Pancreas (tissue), 10 donors: ENCODE measurements around the gene APP. TPM values are rescaled to one million over a fixed set of nuclear protein-coding genes. Genes with fewer than 3 reads are reported as not detected.

ENCODE experiments used
- ATAC-seq, 4 donors: fragments of 200-7000 bp; cut with Tn5 transposase; one replicate each; pipeline versions ENCODE4 v1.8.0 to v1.9.1; 2020; ENCODE audit warnings: mild to moderate bottlenecking in 4 of 4, moderate library complexity in 4 of 4
- DNase-seq, 6 donors: peaks; one replicate each; pipeline ENCODE4 v3.0.0-alpha.2; 2020
- FAIRE-seq: peaks from 2 replicates; lab custom pipeline; 2012; peaks lifted over from hg19 to GRCh38; lab: Jason Lieb, UNC
- H3K27ac ChIP-seq, 4 donors: fragments of 200-600 bp; sonication (generic); 1 replicate in 3 of 4; 2 replicates in 1 of 4; pipeline versions ENCODE4 v1.5.0 to v1.8.0; 2020
- H3K27me3 ChIP-seq, 4 donors: fragments of 200-600 bp; one replicate each; pipeline ENCODE4 v1.8.0; 2021
- H3K36me3 ChIP-seq, 3 donors: fragments of 200-600 bp; sonication (generic) in 1 of 3; one replicate each; pipeline versions ENCODE4 v1.5.0 to v1.8.0; 2020 to 2021
- H3K4me1 ChIP-seq, 3 donors: fragments of 200-600 bp; one replicate each; pipeline ENCODE4 v1.8.0; 2021
- H3K4me3 ChIP-seq, 4 donors: fragments of 200-600 bp; sonication (generic) in 2 of 4; one replicate each; pipeline versions ENCODE4 v1.5.0 to v1.8.0; 2020 to 2021
- H3K9me3 ChIP-seq, 4 donors: fragments of 200-600 bp; one replicate each; pipeline ENCODE4 v1.8.0; 2021
- WGBS, 2 donors: extraction: QIAGEN DNeasy Blood & Tissue Kit; methylation state at CpG; one replicate each; pipeline ENCODE4 v1.1.7; 2013; 5-methylcytosine and 5-hydroxymethylcytosine counted together
- intact Hi-C, 3 donors: fragments of 100-400 bp; cut with DNase I; formaldehyde crosslinking; loops; one replicate each; pipeline versions ENCODE4 v1.11.1 to v1.14.2; 2022
- polyA plus RNA-seq, 2 donors: library from polyadenylated mRNA; stranded (reverse); fragments of 200-250 nt; gene quantifications; one replicate each; pipeline ENCODE4 v1.2.3, GENCODE V29; 2013
- total RNA-seq, 6 donors: library from RNA; stranded (reverse); fragmentation: NEBNext Ultra II Directional in 4 of 6; extraction: Animal tissue kit (Norgen Biotek cat#: 25700) in 4 of 6; gene quantifications; one replicate each; pipeline versions ENCODE4 v1.2.1 to v1.2.4, GENCODE V29; 2021 to 2023
- TF ChIP-seq, protein P1 (sequence below), 4 donors: fragments of 200-600 bp; sonication (generic) in 3 of 4; IDR thresholded peaks; one replicate each; pipeline versions ENCODE4 v1.5.0 to v1.8.0; 2021; ENCODE audit warnings: antibody characterized with exemption in 4 of 4
- donor health status: healthy with polysubstance abuse.
- donor health status: DM: no; HTN: no; CAD: no; lungs with moderate emphysema.
- donor health status: DM: no; HTN: no; CAD: no.
- donor health status: control.
- donor health status: control.
- donor health status: Bipolar disorder and iron deficiency.
- donor health status: DM: yes; HTN: yes; CAD: no.
- donor health status: DM: no; HTN: no; CAD: no.
- donor health status: DM: no; HTN: no; CAD: no.
- donor health status: DM: yes; HTN: yes; CAD: no.

APP gene
- total and polyA plus RNA-seq, 8 donors: 50.7 to 372 (median 165) TPM

DNA sequence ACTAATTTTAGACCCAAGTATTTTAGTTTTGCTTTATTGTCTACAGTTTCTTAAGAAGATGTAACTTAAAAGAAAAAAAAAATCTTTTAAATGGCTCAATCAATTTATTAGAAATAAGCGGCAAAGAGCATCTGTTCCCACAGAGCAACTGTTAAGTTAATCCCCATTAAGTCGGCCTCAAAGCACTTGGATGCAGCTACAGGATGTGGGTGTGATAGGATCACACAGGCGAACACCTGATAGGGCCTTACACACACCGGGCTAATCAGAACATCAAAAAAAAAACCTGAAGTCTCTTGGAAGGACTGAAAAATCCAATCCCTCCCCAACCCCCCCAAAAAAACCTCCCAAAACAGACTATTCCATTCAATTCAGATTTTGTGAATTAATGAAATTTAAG is 23.0 kb downstream of the APP start:
- Histone ChIP-seq H3K27ac (no peak overlapping the region), H3K4me3 (no peak overlapping the region), H3K36me3 (no peaks in the 10 kb centered on the region), H3K27me3 (no peaks in the 10 kb centered on the region), H3K9me3 (no peaks in the 10 kb centered on the region), H3K4me1 (peaks cover 6 to 30% (median 13%) of the 10 kb centered on the region in 3 donors)
- TF ChIP-seq, protein P1, sequence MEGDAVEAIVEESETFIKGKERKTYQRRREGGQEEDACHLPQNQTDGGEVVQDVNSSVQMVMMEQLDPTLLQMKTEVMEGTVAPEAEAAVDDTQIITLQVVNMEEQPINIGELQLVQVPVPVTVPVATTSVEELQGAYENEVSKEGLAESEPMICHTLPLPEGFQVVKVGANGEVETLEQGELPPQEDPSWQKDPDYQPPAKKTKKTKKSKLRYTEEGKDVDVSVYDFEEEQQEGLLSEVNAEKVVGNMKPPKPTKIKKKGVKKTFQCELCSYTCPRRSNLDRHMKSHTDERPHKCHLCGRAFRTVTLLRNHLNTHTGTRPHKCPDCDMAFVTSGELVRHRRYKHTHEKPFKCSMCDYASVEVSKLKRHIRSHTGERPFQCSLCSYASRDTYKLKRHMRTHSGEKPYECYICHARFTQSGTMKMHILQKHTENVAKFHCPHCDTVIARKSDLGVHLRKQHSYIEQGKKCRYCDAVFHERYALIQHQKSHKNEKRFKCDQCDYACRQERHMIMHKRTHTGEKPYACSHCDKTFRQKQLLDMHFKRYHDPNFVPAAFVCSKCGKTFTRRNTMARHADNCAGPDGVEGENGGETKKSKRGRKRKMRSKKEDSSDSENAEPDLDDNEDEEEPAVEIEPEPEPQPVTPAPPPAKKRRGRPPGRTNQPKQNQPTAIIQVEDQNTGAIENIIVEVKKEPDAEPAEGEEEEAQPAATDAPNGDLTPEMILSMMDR (IDR thresholded peaks at IDR 0.05): no peak
- 73 to 75% methylated on average over 4 of the region's 4 CpGs for WGBS, 2 donors
- ATAC-seq (no peak), DNase-seq (no peak), FAIRE-seq (no peak)
- intact Hi-C loops: no loop called here

DNA sequence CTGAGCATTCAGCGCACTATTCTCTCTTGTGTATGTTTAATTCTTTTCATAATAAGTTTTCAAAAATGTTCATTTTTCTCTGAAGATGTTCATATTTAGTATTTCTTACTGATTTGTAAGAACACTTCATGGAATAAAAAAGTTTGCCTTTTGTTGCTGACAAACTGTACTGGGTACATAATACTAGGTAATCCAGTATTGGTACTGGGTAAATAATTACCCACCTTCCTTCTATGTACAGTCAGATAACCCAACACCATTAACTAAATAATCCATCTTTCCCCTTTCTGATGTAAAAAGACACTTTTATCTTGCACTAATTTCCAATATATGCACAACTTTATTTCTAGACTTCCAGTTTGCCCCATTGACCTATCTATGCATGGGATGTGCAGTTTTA is 23.9 kb downstream of the APP start:
- no peaks in the 10 kb centered on the region for H3K9me3 ChIP-seq
- H3K4me3 ChIP-seq: no peak overlapping the region
- TF ChIP-seq, protein P1 (IDR thresholded peaks at IDR 0.05): no peak
- H3K27ac ChIP-seq: no peak overlapping the region
- H3K4me1 ChIP-seq: peaks cover 6 to 30% (median 13%) of the 10 kb centered on the region in 3 donors
- peak in 2 of 4 donors; percentile 47 for ATAC-seq
- no peak for FAIRE-seq
- no peaks in the 10 kb centered on the region for H3K27me3 ChIP-seq
- intact Hi-C loops: no loop called here
- no peaks in the 10 kb centered on the region for H3K36me3 ChIP-seq
- DNase-seq: no peak
- WGBS, 2 donors: 97 to 100% methylated on average over 1 of the region's 1 CpG

DNA sequence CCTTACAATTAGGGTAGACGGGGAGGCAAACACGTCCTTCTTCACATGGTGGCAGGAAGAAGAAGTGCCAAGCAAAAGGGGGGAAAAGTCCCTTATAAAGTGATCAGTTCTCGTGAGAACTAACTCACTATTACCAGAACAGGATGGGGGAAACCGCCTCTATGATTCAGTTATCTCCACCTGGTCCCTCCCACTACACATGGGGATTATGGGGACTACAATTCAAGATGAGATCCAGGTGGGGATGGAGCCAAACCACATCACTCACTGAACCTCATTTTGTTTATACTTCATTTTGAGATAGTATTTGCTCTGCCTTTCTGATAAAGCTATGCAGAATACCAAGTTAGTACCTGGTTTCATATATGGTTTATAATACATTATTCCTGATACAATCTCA is 26.5 kb downstream of the APP start:
- WGBS, 2 donors: 93 to 99% methylated on average over 4 of the region's 4 CpGs
- FAIRE-seq: no peak

DNA sequence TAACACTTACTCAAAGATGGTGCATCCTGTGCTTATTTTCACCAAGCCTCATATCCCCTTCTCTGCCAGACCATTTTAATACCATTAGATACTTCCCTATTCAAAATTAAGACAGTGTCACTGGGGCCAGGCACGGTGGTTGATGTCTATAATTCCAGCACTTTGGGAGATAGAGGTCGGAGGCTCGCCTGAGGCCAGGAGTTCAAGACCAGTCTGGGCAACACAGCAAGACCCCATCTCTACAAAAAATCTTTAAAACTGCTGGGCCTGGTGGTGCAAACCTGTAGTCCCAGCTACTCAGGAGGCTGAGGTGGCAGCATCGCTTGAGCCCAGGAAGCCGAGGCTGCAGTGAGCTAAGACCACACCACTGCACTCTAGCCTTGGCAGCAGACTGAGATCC is 28.2 kb downstream of the APP start:
- H3K9me3 ChIP-seq: no peaks in the 10 kb centered on the region
- intact Hi-C loops: no loop called here
- peaks cover 0 to 14% (median 5%) of the 10 kb centered on the region in 3 donors for H3K4me1 ChIP-seq
- ATAC-seq: no peak
- FAIRE-seq: no peak
- H3K4me3 ChIP-seq: no peak overlapping the region
- DNase-seq: no peak
- 98 to 99% methylated on average over 5 of the region's 5 CpGs for WGBS, 2 donors
- no peaks in the 10 kb centered on the region for H3K27me3 ChIP-seq
- no peak overlapping the region for H3K27ac ChIP-seq
- TF ChIP-seq, protein P1 (IDR thresholded peaks at IDR 0.05): no peak
- no peaks in the 10 kb centered on the region for H3K36me3 ChIP-seq

More for the DNA sequence above, 26.5 kb downstream of the APP start:
- no peak for DNase-seq
- ATAC-seq: no peak
- Histone ChIP-seq H3K4me3 (no peak overlapping the region), H3K4me1 (peaks cover 2 to 23% (median 11%) of the 10 kb centered on the region in 3 donors), H3K9me3 (no peaks in the 10 kb centered on the region), H3K27ac (no peak overlapping the region), H3K36me3 (no peaks in the 10 kb centered on the region), H3K27me3 (no peaks in the 10 kb centered on the region)
- TF ChIP-seq, protein P1 (IDR thresholded peaks at IDR 0.05): no peak
- intact Hi-C loops: no loop called here

DNA sequence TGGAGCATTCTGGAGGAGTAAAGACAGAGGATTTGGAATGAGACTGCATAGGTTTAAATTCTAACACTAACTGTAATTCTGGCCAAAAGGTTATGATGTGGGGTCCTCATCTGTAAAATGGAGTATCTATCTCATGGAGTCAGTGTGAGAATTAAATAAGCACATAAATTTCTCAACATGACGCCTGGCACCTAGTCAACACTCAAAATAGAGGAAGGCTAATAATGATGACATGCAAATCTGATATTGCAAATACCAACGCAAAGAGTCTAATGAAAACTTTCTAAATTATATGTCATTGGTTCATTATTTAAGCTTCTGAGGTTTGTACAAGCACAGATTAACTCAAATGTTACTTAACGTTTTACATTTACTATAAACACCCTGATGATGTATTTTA is 29.6 kb downstream of the APP start:
- Histone ChIP-seq H3K36me3 (no peaks in the 10 kb centered on the region), H3K4me3 (no peak overlapping the region), H3K27ac (no peak overlapping the region), H3K9me3 (no peaks in the 10 kb centered on the region), H3K27me3 (no peaks in the 10 kb centered on the region), H3K4me1 (peaks cover 0 to 7% (median 0%) of the 10 kb centered on the region in 3 donors)
- ATAC-seq (no peak), DNase-seq (no peak), FAIRE-seq (no peak)
- WGBS, 2 donors: 75 to 82% methylated on average over 3 of the region's 3 CpGs
- intact Hi-C loops: no loop called here
- TF ChIP-seq, protein P1 (IDR thresholded peaks at IDR 0.05): no peak
